K562 (cell line): ENCODE measurements around the gene ADAM19. TPM values are rescaled to one million over a fixed set of nuclear protein-coding genes. Genes with fewer than 3 reads are reported as not detected.
A peak's percentile ranks its signal among the peaks of the same experiment; 100 is the strongest.

Experiments
- ATAC-seq: fragments of 200-7000 bp; cut with Tn5 transposase; 3 replicates; pipeline ENCODE4 v1.9.1; 2020; ENCODE audit warnings: moderate library complexity
- BruUV-seq: library from RNA; stranded (reverse); fragments of 400-500 nt; replicated peaks from 2 replicates; lab custom pipeline; 2021; lab: Mats Ljungman, UMichigan
- CTCF ChIA-PET: fragments of 300-600 bp; formaldehyde crosslinking; extraction: SDS; loops from one replicate; lab custom pipeline; 2021; ENCODE audit warnings: low intra/inter-chr PET ratio; lab: Yijun Ruan, JAX
- POLR2A ChIA-PET: fragments of 300-600, 350-650 bp; sonication (Branson Sonifier 250); formaldehyde crosslinking; extraction: SDS; loops from one replicate; lab custom pipeline; 2021; ENCODE audit warnings: antibody characterized with exemption, inconsistent platforms; lab: Yijun Ruan, JAX
- DNase-seq, 4 experiments: peaks; one replicate each; pipeline versions ENCODE4 v3.0.0 to v3.0.0-alpha.2; 2011 to 2018; ENCODE audit warnings: low spot score in 3 of 4, mixed read lengths in 3 of 4; ENCODE audit errors: extremely low read depth in 1 of 4
- FAIRE-seq: peaks from 2 replicates; lab custom pipeline; 2011; peaks lifted over from hg19 to GRCh38; lab: Jason Lieb, UNC
- H2AFZ ChIP-seq: 2 replicates; pipeline ENCODE4 v1.6.0; 2011; ENCODE audit warnings: low read depth, low read length, control low read depth, inconsistent platforms
- H3K27ac ChIP-seq: fragments of 200-600 bp; 3 replicates; pipeline ENCODE4 v1.8.0; 2011; ENCODE audit warnings: low read depth, mild to moderate bottlenecking, control low read depth, inconsistent platforms, low read length, moderate library complexity, mixed read lengths; ENCODE audit errors: extremely low read depth
- H3K27me3 ChIP-seq, 2 experiments: fragments of 300-600 bp in 1 of 2; 2 replicates in 1 of 2; 3 replicates in 1 of 2; pipeline versions ENCODE4 v1.6.0 to v1.8.0; 2011; ENCODE audit warnings: inconsistent platforms in 2 of 2, low read length in 2 of 2, mild to moderate bottlenecking in 1 of 2, mixed read lengths in 1 of 2, moderate library complexity in 1 of 2; ENCODE audit not compliant: control insufficient read depth in 2 of 2, insufficient read depth in 2 of 2
- H3K36me3 ChIP-seq: fragments of 300-600 bp; 3 replicates; pipeline ENCODE4 v1.8.0; 2011; ENCODE audit warnings: mild to moderate bottlenecking, low read length, inconsistent platforms; ENCODE audit not compliant: control insufficient read depth, insufficient read depth
- H3K4me1 ChIP-seq, 2 experiments: fragments of 200-600 bp in 1 of 2; replicated peaks in 1 of 2; 2 replicates in 1 of 2; 3 replicates in 1 of 2; pipeline versions ENCODE4 v1.5.1 to v1.8.0; 2011; ENCODE audit warnings: inconsistent platforms in 2 of 2, low read length in 2 of 2, mild to moderate bottlenecking in 1 of 2, mixed read lengths in 1 of 2, moderate library complexity in 1 of 2; ENCODE audit not compliant: control insufficient read depth in 2 of 2, insufficient read depth in 2 of 2
- H3K4me2 ChIP-seq: 2 replicates; pipeline ENCODE4 v1.6.1; 2011; ENCODE audit warnings: low read length, control low read depth, inconsistent platforms, mixed read lengths; ENCODE audit not compliant: insufficient read depth
- H3K4me3 ChIP-seq: fragments of 200-600 bp; sonication (generic), shearing (Covaris generic); 2 replicates; pipeline ENCODE4 v1.5.1; 2016; ENCODE audit warnings: control low read depth, inconsistent platforms
- H3K79me2 ChIP-seq: fragments of 200-600 bp; 3 replicates; pipeline ENCODE4 v1.8.0; 2011; ENCODE audit warnings: low read length, inconsistent platforms; ENCODE audit not compliant: control insufficient read depth, insufficient read depth
- H3K9ac ChIP-seq, 2 experiments: 2 replicates each; pipeline versions ENCODE4 v1.6.0 to v1.6.1; 2011; ENCODE audit warnings: low read depth in 2 of 2, low read length in 2 of 2, control low read depth in 1 of 2, inconsistent platforms in 1 of 2, mild to moderate bottlenecking in 1 of 2, mixed read lengths in 1 of 2; ENCODE audit not compliant: insufficient read depth in 1 of 2
- H3K9me1 ChIP-seq: one replicate; pipeline ENCODE4 v1.6.0; 2011; ENCODE audit warnings: inconsistent platforms, mild to moderate bottlenecking, low read length, moderate library complexity; ENCODE audit not compliant: control insufficient read depth, insufficient read depth
- H3K9me3 ChIP-seq: replicated peaks from 2 replicates; pipeline ENCODE4 v1.5.1; 2011; ENCODE audit warnings: low read depth, low read length, inconsistent platforms; ENCODE audit not compliant: control insufficient read depth, insufficient read depth
- H4K20me1 ChIP-seq: replicated peaks from 2 replicates; pipeline ENCODE4 v1.6.1; 2011; ENCODE audit warnings: low read length, inconsistent platforms, mixed read lengths; ENCODE audit not compliant: control insufficient read depth, insufficient read depth
- BRD9 ChIP-seq: fragments of 450-650 bp; IDR thresholded peaks from 2 replicates; pipeline ENCODE4 v1.6.1; 2018; ENCODE audit warnings: low read depth; ENCODE audit not compliant: partially characterized antibody
- CBFA2T3 ChIP-seq: fragments of 450-650 bp; IDR thresholded peaks from 2 replicates; pipeline ENCODE4 v1.6.1; 2017
- EGR1 ChIP-seq: fragments of 450-650 bp; conservative IDR thresholded peaks from 2 replicates; pipeline ENCODE4 v1.6.1; 2017; ENCODE audit warnings: mild to moderate bottlenecking
- ETS2 ChIP-seq: IDR thresholded peaks from 2 replicates; pipeline ENCODE4 v1.6.1; 2016; ENCODE audit warnings: borderline replicate concordance, missing genetic modification characterization, mild to moderate bottlenecking, moderate library complexity, missing compliant biosample characterization; ENCODE audit not compliant: poor library complexity, severe bottlenecking
- KDM5B ChIP-seq: fragments of 200-600 bp; sonication (generic); IDR thresholded peaks from 2 replicates; pipeline ENCODE4 v1.6.1; 2012; ENCODE audit warnings: low read depth, mild to moderate bottlenecking, moderate library complexity, low read length, control low read depth, inconsistent platforms; ENCODE audit not compliant: insufficient replicate concordance
- KLF1 ChIP-seq: fragments of 450-650 bp; IDR thresholded peaks from 2 replicates; pipeline ENCODE4 v1.6.1; 2016; ENCODE audit warnings: missing genetic modification characterization, missing compliant biosample characterization
- LCOR ChIP-seq: sonication (generic); formaldehyde crosslinking; IDR thresholded peaks from 2 replicates; pipeline ENCODE4 v1.8.0; 2022; ENCODE audit warnings: mild to moderate bottlenecking, missing genetic modification reagents
- MAFF ChIP-seq: IDR thresholded peaks from 2 replicates; pipeline ENCODE4 v1.6.1; 2012; ENCODE audit warnings: low read length, improper control_type of control experiment
- MYBL2 ChIP-seq, 2 experiments: fragments of 450-650 bp in 1 of 2; sonication (generic) in 1 of 2; formaldehyde crosslinking in 1 of 2; IDR thresholded peaks; 2 replicates each; pipeline versions ENCODE4 v1.6.1 to v1.8.1; 2017 to 2022; ENCODE audit warnings: borderline replicate concordance in 1 of 2, inconsistent platforms in 1 of 2, low read depth in 1 of 2, mild to moderate bottlenecking in 1 of 2, missing genetic modification reagents in 1 of 2, moderate library complexity in 1 of 2
- NFYB ChIP-seq: IDR thresholded peaks from 2 replicates; pipeline ENCODE4 v1.6.1; 2011; ENCODE audit warnings: mild to moderate bottlenecking, moderate library complexity; ENCODE audit not compliant: insufficient read length; ENCODE audit errors: extremely low read depth
- TAL1 ChIP-seq: fragments of 450-650 bp; IDR thresholded peaks from 2 replicates; pipeline ENCODE4 v1.6.1; 2016; ENCODE audit warnings: mild to moderate bottlenecking
- ZNF24 ChIP-seq: fragments of 450-650 bp; IDR thresholded peaks from 2 replicates; pipeline ENCODE4 v1.6.1; 2016
- ZNF311 ChIP-seq: fragments of 250-450 bp; sonication (Bioruptor Pico); IDR thresholded peaks from 2 replicates; pipeline ENCODE4 v1.4.0; 2020; ENCODE audit warnings: mild to moderate bottlenecking, moderate library complexity
- WGBS: fragments of 100-300 bp; shearing (Covaris generic); methylation state at CpG from one replicate; pipeline ENCODE4 v1.1.6; 2016; ENCODE audit warnings: low coverage, mixed read lengths; ENCODE audit not compliant: insufficient coverage; ENCODE audit errors: missing lambda C conversion rate; 5-methylcytosine and 5-hydroxymethylcytosine counted together
- in situ Hi-C: fragments of 300-500 bp; cut with MboI; formaldehyde crosslinking; loops from 4 replicates; pipeline ENCODE4 v1.15.0; 2018; ENCODE audit warnings: inconsistent platforms, mixed read lengths
- intact Hi-C: fragments of 100-400 bp; cut with micrococcal nuclease; formaldehyde crosslinking; loops from 2 replicates; pipeline ENCODE4 v1.14.2; 2022
- polyA plus RNA-seq, 8 experiments: library from polyadenylated mRNA; depleted of rRNA in 4 of 8; stranded (reverse) in 5 of 8; unstranded in 3 of 8; fragments of >200 nt; fragmentation: Nextera tagmentation in 2 of 8; fragmentation: Illumina TruSeq in 1 of 8; extraction: Ambion mirVana in 2 of 8; extraction: Trizol in 1 of 8; gene quantifications; 2 replicates each; pipeline versions ENCODE4 v1.2.1 to v1.2.3, GENCODE V29; 2011 to 2014; ENCODE audit warnings: inconsistent platforms in 1 of 8, missing spikeins in 1 of 8
- total RNA-seq, 7 experiments: library from RNA; depleted of rRNA in 6 of 7; stranded (reverse); fragments of >200 nt in 6 of 7; fragmentation: Illumina TruSeq in 2 of 7; extraction: Trizol in 2 of 7; gene quantifications; 2 replicates each; pipeline versions ENCODE4 v1.2.1 to v1.2.3, GENCODE V29; 2011 to 2021; ENCODE audit warnings: low replicate concordance in 1 of 7
- TF ChIP-seq, protein P1 (sequence below): fragments of 250-450 bp; sonication (Bioruptor Pico); IDR thresholded peaks from 2 replicates; pipeline ENCODE4 v1.8.0; 2022; ENCODE audit warnings: inconsistent platforms, mild to moderate bottlenecking, moderate library complexity, borderline replicate concordance
- TF ChIP-seq, protein P2 (sequence below): sonication (generic); formaldehyde crosslinking; IDR thresholded peaks from 2 replicates; pipeline ENCODE4 v1.8.0; 2023; ENCODE audit warnings: mild to moderate bottlenecking, missing genetic modification reagents
- TF ChIP-seq, protein P3 (sequence below): fragments of 250-450 bp; sonication (Bioruptor Pico); IDR thresholded peaks from 2 replicates; pipeline ENCODE4 v1.4.0; 2020; ENCODE audit warnings: mild to moderate bottlenecking, moderate library complexity

Gene ADAM19
- total and polyA plus RNA-seq, 9 of the 15 experiments (the other 6 are each of a cell fraction or from before 2014, with no cell fraction given), result 0.11 to 1.1 (median 0.43) TPM

DNA sequence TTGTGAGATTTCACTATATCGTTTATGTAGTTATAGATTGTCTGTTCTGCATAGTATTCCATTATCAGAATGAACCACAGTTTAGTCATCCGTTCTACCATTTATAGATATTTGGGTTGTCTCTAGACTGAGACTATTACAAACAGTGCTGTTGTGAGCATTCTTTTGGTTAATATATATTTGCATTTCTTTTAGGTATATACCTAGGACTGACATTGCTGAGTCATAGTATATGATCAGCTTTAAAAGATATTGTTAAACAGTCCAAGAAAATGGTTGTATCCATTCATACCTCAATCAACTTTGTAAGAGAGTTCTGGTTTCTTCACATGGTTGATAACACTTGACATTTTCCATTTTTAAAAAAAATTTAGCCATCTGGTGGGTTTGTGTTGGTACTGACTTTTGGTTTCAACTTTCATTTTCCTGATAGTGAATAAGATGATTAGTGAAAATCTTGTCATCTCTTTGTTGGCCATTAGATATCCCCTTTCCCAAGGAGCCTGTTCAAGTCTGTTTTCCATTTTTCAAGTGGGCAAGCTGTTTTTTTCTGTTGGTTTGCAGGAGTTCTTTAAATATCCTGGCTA lies 22.9 kb upstream of the ADAM19 start (continued):
- TF ChIP-seq, protein P1, sequence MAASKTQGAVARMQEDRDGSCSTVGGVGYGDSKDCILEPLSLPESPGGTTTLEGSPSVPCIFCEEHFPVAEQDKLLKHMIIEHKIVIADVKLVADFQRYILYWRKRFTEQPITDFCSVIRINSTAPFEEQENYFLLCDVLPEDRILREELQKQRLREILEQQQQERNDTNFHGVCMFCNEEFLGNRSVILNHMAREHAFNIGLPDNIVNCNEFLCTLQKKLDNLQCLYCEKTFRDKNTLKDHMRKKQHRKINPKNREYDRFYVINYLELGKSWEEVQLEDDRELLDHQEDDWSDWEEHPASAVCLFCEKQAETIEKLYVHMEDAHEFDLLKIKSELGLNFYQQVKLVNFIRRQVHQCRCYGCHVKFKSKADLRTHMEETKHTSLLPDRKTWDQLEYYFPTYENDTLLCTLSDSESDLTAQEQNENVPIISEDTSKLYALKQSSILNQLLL, result no peak
- peak; percentile 48; the same call in 1 of the 2 replicates for TF ChIP-seq MAFF
- TF ChIP-seq, protein P2, sequence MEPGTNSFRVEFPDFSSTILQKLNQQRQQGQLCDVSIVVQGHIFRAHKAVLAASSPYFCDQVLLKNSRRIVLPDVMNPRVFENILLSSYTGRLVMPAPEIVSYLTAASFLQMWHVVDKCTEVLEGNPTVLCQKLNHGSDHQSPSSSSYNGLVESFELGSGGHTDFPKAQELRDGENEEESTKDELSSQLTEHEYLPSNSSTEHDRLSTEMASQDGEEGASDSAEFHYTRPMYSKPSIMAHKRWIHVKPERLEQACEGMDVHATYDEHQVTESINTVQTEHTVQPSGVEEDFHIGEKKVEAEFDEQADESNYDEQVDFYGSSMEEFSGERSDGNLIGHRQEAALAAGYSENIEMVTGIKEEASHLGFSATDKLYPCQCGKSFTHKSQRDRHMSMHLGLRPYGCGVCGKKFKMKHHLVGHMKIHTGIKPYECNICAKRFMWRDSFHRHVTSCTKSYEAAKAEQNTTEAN, result no peak

DNA sequence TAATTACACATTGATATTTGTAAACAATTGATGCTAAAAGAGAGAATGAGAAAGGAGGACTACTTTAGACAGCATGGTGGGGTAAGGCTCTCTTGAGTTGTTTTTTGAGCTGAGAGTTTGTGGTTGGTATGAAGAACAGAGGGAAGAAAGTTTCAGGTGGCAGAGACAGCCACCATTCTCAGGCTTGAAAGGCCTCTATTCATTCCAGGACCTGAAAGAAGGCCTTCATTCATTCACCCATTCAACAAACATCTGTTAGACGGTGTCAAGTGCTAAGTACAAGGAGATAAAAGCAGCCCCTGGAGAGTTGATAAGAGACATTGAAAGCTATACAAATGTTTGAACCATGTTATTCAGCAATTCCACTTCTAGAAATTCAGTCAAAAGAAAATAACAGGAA lies 21.7 kb upstream of the ADAM19 start:
- DNase-seq, result no peak
- Histone ChIP-seq H3K27me3 (no peaks in the 10 kb centered on the region), H3K9me3 (no peaks in the 10 kb centered on the region), H3K27ac (no peak overlapping the region), H3K4me3 (no peak overlapping the region), H3K36me3 (no peaks in the 10 kb centered on the region), H2AFZ (peak overlapping the region; percentile 33; the same call in 1 of the 2 replicates), H3K4me1 (no peaks in the 10 kb centered on the region; a peak in 2 of 5 replicates), H3K9ac (no peak overlapping the region), H4K20me1 (no peaks in the 10 kb centered on the region), H3K9me1 (no peaks in the 10 kb centered on the region), H3K79me2 (no peaks in the 10 kb centered on the region), H3K4me2 (no peak overlapping the region)
- 0% methylated on average over 1 of the region's 1 CpG for WGBS
- ChIA-PET CTCF (no interaction called here), POLR2A (interaction anchor here (0.9 to 1.3 kb wide), 2 partner anchors 10 to 12 kb away, joined by 3 read pairs; no protein-coding TSS in a partner anchor)
- ATAC-seq, result no peak
- no peak for TF ChIP-seq ETS2 (tag)
- TF ChIP-seq LCOR (CRISPR knock-in tag), result no peak
- TF ChIP-seq, protein P3, sequence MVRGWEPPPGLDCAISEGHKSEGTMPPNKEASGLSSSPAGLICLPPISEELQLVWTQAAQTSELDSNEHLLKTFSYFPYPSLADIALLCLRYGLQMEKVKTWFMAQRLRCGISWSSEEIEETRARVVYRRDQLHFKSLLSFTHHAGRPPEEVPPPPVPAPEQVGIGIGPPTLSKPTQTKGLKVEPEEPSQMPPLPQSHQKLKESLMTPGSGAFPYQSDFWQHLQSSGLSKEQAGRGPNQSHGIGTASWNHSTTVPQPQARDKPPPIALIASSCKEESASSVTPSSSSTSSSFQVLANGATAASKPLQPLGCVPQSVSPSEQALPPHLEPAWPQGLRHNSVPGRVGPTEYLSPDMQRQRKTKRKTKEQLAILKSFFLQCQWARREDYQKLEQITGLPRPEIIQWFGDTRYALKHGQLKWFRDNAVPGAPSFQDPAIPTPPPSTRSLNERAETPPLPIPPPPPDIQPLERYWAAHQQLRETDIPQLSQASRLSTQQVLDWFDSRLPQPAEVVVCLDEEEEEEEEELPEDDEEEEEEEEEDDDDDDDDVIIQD (CRISPR knock-in tag), result no peak
- peak; percentile 12; the same call in 1 of the 2 replicates for TF ChIP-seq TAL1
- no peak for TF ChIP-seq MYBL2 (IDR thresholded peaks at IDR 0.05; ENCODE audit: low read depth)
- TF ChIP-seq MYBL2 (CRISPR knock-in tag; IDR thresholded peaks at IDR 0.05; ENCODE audit: borderline replicate concordance), result no peak
- no peak for TF ChIP-seq NFYB
- TF ChIP-seq CBFA2T3, result peak; percentile 21; the same call in 1 of the 2 replicates
- TF ChIP-seq EGR1, result no peak
- peak; percentile 63 for TF ChIP-seq ZNF24
- TF ChIP-seq KDM5B, result no peak
- TF ChIP-seq ZNF311, result no peak
- no peak for TF ChIP-seq BRD9
- TF ChIP-seq KLF1, result no peak
- FAIRE-seq, result no peak
- in situ Hi-C loops, result no loop called here
- intact Hi-C loops, result no loop called here
- no TSS peak for BruUV-seq
